Subcutaneous abdominal adipose tissue (tissue), 5 donors: ENCODE measurements around the gene PLCB4.

ENCODE experiments used
- H3K27ac ChIP-seq: one replicate; pipeline ENCODE4 v1.7.0; 2013; ENCODE audit warnings: low read depth, mild to moderate bottlenecking, inconsistent platforms, low read length, moderate library complexity
- H3K27me3 ChIP-seq, 5 donors: one replicate each; pipeline ENCODE4 v1.7.0; 2013; ENCODE audit warnings: low read length in 5 of 5, inconsistent platforms in 1 of 5; ENCODE audit not compliant: control insufficient read depth in 5 of 5, insufficient read depth in 4 of 5
- H3K36me3 ChIP-seq, 5 donors: one replicate each; pipeline ENCODE4 v1.7.0; 2013; ENCODE audit warnings: low read length in 5 of 5; ENCODE audit not compliant: control insufficient read depth in 5 of 5, insufficient read depth in 5 of 5
- H3K4me1 ChIP-seq, 5 donors: one replicate each; pipeline ENCODE4 v1.7.0; 2013; ENCODE audit warnings: low read length in 5 of 5, mild to moderate bottlenecking in 3 of 5, moderate library complexity in 1 of 5; ENCODE audit not compliant: control insufficient read depth in 5 of 5, insufficient read depth in 5 of 5
- H3K4me3 ChIP-seq, 5 donors: one replicate each; pipeline ENCODE4 v1.7.0; 2013; ENCODE audit warnings: low read length in 5 of 5, low read depth in 1 of 5
- H3K9ac ChIP-seq, 5 donors: one replicate each; pipeline ENCODE4 v1.7.0; 2013; ENCODE audit warnings: low read length in 5 of 5, mild to moderate bottlenecking in 4 of 5, moderate library complexity in 3 of 5
- H3K9me3 ChIP-seq, 5 donors: one replicate each; pipeline ENCODE4 v1.7.0; 2013; ENCODE audit warnings: low read length in 5 of 5; ENCODE audit not compliant: control insufficient read depth in 5 of 5
- donor health status: healthy.
- donor health status: healthy.
- donor health status: healthy.
- donor health status: healthy.
- donor health status: healthy.

The PLCB4 gene

GRCh38 chr20:9509246-9509645, 440.4 kb downstream of the PLCB4 start:
- H3K4me3 ChIP-seq = no peak overlapping the region
- H3K9me3 ChIP-seq = no peaks in the 10 kb centered on the region
- H3K9ac ChIP-seq = no peak overlapping the region
- no peak overlapping the region for H3K27ac ChIP-seq
- H3K36me3 ChIP-seq = no peaks in the 10 kb centered on the region
- H3K4me1 ChIP-seq = peaks cover 0 to 23% (median 10%) of the 10 kb centered on the region in 5 donors
- peaks cover 29 to 49% (median 45%) of the 10 kb centered on the region in 5 donors for H3K27me3 ChIP-seq

GRCh38 chr20:9510911-9511310, 442.0 kb downstream of the PLCB4 start:
- Histone ChIP-seq H3K4me1 (peaks cover 0 to 36% (median 24%) of the 10 kb centered on the region in 5 donors), H3K9ac (no peak overlapping the region), H3K4me3 (no peak overlapping the region), H3K9me3 (no peaks in the 10 kb centered on the region), H3K27me3 (peaks cover 29 to 57% (median 52%) of the 10 kb centered on the region in 5 donors), H3K36me3 (no peaks in the 10 kb centered on the region), H3K27ac (no peak overlapping the region)

GRCh38 chr20:9514072-9514460, 445.2 kb downstream of the PLCB4 start:
- no peak overlapping the region for H3K4me3 ChIP-seq
- H3K27me3 ChIP-seq = peaks cover 5 to 39% (median 36%) of the 10 kb centered on the region in 5 donors
- no peak overlapping the region for H3K9ac ChIP-seq

GRCh38 chr20:9514461-9515213, 445.8 kb downstream of the PLCB4 start, which contains the start of gene LAMP5:
LAMP5 (plus strand) TSS chr20:9514590; CDS start chr20:9514853, 263 bp downstream.
- no peak within 1 kb of the TSS for H3K9ac ChIP-seq
- H3K4me3 ChIP-seq = peak within 1 kb of the TSS in 1 of 5 donors; percentile 17
- no peaks in the 10 kb centered on the region for H3K36me3 ChIP-seq
- H3K27ac ChIP-seq = no peak within 1 kb of the TSS
- H3K27me3 ChIP-seq = peaks cover 5 to 36% (median 32%) of the 10 kb centered on the region in 5 donors
- no peaks in the 10 kb centered on the region for H3K9me3 ChIP-seq
- H3K4me1 ChIP-seq = peaks cover 0 to 21% (median 21%) of the 10 kb centered on the region in 5 donors

More at GRCh38 chr20:9514072-9514460, 445.2 kb downstream of the PLCB4 start:
- Histone ChIP-seq H3K9me3 (no peaks in the 10 kb centered on the region), H3K27ac (no peak overlapping the region), H3K4me1 (peaks cover 0 to 21% (median 21%) of the 10 kb centered on the region in 5 donors), H3K36me3 (no peaks in the 10 kb centered on the region)

GRCh38 chr20:9515214-9515585, 446.3 kb downstream of the PLCB4 start:
- Histone ChIP-seq H3K4me3 (no peak overlapping the region), H3K9me3 (no peaks in the 10 kb centered on the region), H3K4me1 (peaks cover 0 to 21% (median 21%) of the 10 kb centered on the region in 5 donors), H3K9ac (no peak overlapping the region), H3K27ac (no peak overlapping the region), H3K27me3 (peaks cover 5 to 38% (median 31%) of the 10 kb centered on the region in 5 donors), H3K36me3 (no peaks in the 10 kb centered on the region)

GRCh38 chr20:9515741-9516233, 446.9 kb downstream of the PLCB4 start:
- peak overlapping the region in 2 of 5 donors; percentile 34 to 42 for H3K4me3 ChIP-seq
- H3K27me3 ChIP-seq = peaks cover 5 to 43% (median 32%) of the 10 kb centered on the region in 5 donors

GRCh38 chr20:9516234-9516871, 447.5 kb downstream of the PLCB4 start:
- Histone ChIP-seq H3K9ac (no peak overlapping the region), H3K27me3 (peaks cover 10 to 46% (median 32%) of the 10 kb centered on the region in 5 donors), H3K36me3 (no peaks in the 10 kb centered on the region), H3K4me3 (peak overlapping the region; percentile 12 to 51 (median 34)), H3K9me3 (no peaks in the 10 kb centered on the region), H3K4me1 (peaks cover 0 to 21% (median 21%) of the 10 kb centered on the region in 5 donors), H3K27ac (no peak overlapping the region)

More at GRCh38 chr20:9515741-9516233, 446.9 kb downstream of the PLCB4 start:
- no peak overlapping the region for H3K27ac ChIP-seq
- H3K9me3 ChIP-seq = no peaks in the 10 kb centered on the region
- no peaks in the 10 kb centered on the region for H3K36me3 ChIP-seq
- no peak overlapping the region for H3K9ac ChIP-seq
- peaks cover 0 to 21% (median 21%) of the 10 kb centered on the region in 5 donors for H3K4me1 ChIP-seq

GRCh38 chr20:9517297-9518162, 448.6 kb downstream of the PLCB4 start:
- Histone ChIP-seq H3K27ac (no peak overlapping the region), H3K9me3 (no peaks in the 10 kb centered on the region), H3K36me3 (no peaks in the 10 kb centered on the region), H3K4me3 (no peak overlapping the region), H3K9ac (no peak overlapping the region), H3K4me1 (peaks cover 0 to 21% (median 21%) of the 10 kb centered on the region in 5 donors), H3K27me3 (peaks cover 10 to 44% (median 32%) of the 10 kb centered on the region in 5 donors)

GRCh38 chr20:9518576-9519175, 449.8 kb downstream of the PLCB4 start:
- Histone ChIP-seq H3K27me3 (peaks cover 10 to 44% (median 32%) of the 10 kb centered on the region in 5 donors), H3K4me1 (peaks cover 0 to 21% (median 21%) of the 10 kb centered on the region in 5 donors), H3K9me3 (no peaks in the 10 kb centered on the region), H3K36me3 (no peaks in the 10 kb centered on the region), H3K27ac (no peak overlapping the region), H3K9ac (no peak overlapping the region), H3K4me3 (no peak overlapping the region)
